Measurements from ENCODE around the gene GRK5.

- no peak for TF ChIP-seq CTCF (IDR thresholded peaks at IDR 0.05)
- TF ChIP-seq POLR2A (IDR thresholded peaks at IDR 0.05) = no peak
Observed at GRCh38 chr10:119501690-119502089, 294.3 kb downstream of the GRK5 start.

All from lower leg skin (tissue), 3 donors.